ENCODE measurements around the gene CDH2.

- TF ChIP-seq CTCF (conservative IDR thresholded peaks at IDR 0.05; ENCODE audit: low read depth, low read length) (no peak), EZH2 (IDR thresholded peaks at IDR 0.05; ENCODE audit: borderline replicate concordance, low read depth, low read length, poor library complexity, severe bottlenecking) (no peak)
Measured at GRCh38 chr18:28030458-28030857, 146.5 kb downstream of the CDH2 start.

Measured in A673 (cell line).